Peyer's patch (tissue), 4 donors: ENCODE data around the gene OGN.

Experiments
- CTCF ChIP-seq, 6 experiments: fragments of 450-650 bp in 4 of 6; fragments of 200-600 bp in 2 of 6; sonication (generic) in 1 of 6; IDR thresholded peaks; one replicate each; pipeline ENCODE4 v1.5.1; 2017 to 2019; ENCODE audit warnings: antibody characterized with exemption in 6 of 6, mild to moderate bottlenecking in 3 of 6, moderate library complexity in 1 of 6
- POLR2A ChIP-seq, 2 donors: fragments of 450-650 bp; IDR thresholded peaks; one replicate each; pipeline ENCODE4 v1.5.1; 2017; ENCODE audit warnings: antibody characterized with exemption in 2 of 2, mild to moderate bottlenecking in 2 of 2, moderate library complexity in 2 of 2

- TF ChIP-seq CTCF (IDR thresholded peaks at IDR 0.05) = no peak
- no peak for TF ChIP-seq POLR2A (IDR thresholded peaks at IDR 0.05)
Measured at GRCh38 chr9:92397853-92398252, 6.5 kb downstream of the OGN start.
